Effector memory CD4-positive, alpha-beta T cell (primary cell): ENCODE results near the gene CKM.

Experiments
- DNase-seq, 3 donors: peaks; one replicate each; pipeline ENCODE4 v3.0.0-alpha.2; 2020
- H3K27ac ChIP-seq: 2 replicates; pipeline ENCODE4 v1.7.0; 2013; ENCODE audit warnings: mild to moderate bottlenecking, low read length, moderate library complexity; ENCODE audit not compliant: insufficient read depth, poor library complexity, severe bottlenecking
- H3K27me3 ChIP-seq: replicated peaks from 2 replicates; pipeline ENCODE4 v1.7.0; 2013; ENCODE audit warnings: mild to moderate bottlenecking, low read length; ENCODE audit not compliant: insufficient read depth, control insufficient read depth, poor library complexity, severe bottlenecking
- H3K36me3 ChIP-seq: 2 replicates; pipeline ENCODE4 v1.7.0; 2013; ENCODE audit warnings: mild to moderate bottlenecking, low read length, moderate library complexity; ENCODE audit not compliant: control insufficient read depth, insufficient read depth
- H3K4me1 ChIP-seq: 2 replicates; pipeline ENCODE4 v1.7.0; 2013; ENCODE audit warnings: low read length, mild to moderate bottlenecking; ENCODE audit not compliant: control insufficient read depth, insufficient read depth, poor library complexity, severe bottlenecking
- H3K4me3 ChIP-seq: 2 replicates; pipeline ENCODE4 v1.7.0; 2013; ENCODE audit warnings: low read length, low read depth, mild to moderate bottlenecking; ENCODE audit not compliant: insufficient read depth, poor library complexity, severe bottlenecking
- H3K9me3 ChIP-seq: 2 replicates; pipeline ENCODE4 v1.7.0; 2013; ENCODE audit warnings: mild to moderate bottlenecking, low read length, moderate library complexity; ENCODE audit not compliant: control insufficient read depth

The CKM gene

GRCh38 chr19:45357445-45357783, 34.7 kb upstream of the CKM start:
- H3K4me3 ChIP-seq, result no peak overlapping the region
- H3K27me3 ChIP-seq, result no peaks in the 10 kb centered on the region
- DNase-seq, result no peak
- H3K27ac ChIP-seq, result no peak overlapping the region
- H3K36me3 ChIP-seq, result peaks cover 8% of the 10 kb centered on the region
- H3K9me3 ChIP-seq, result no peaks in the 10 kb centered on the region
- no peaks in the 10 kb centered on the region for H3K4me1 ChIP-seq

- no peaks in the 10 kb centered on the region for H3K9me3 ChIP-seq
- no peaks in the 10 kb centered on the region for H3K4me1 ChIP-seq
- DNase-seq, result no peak
- H3K4me3 ChIP-seq, result no peak overlapping the region
- no peaks in the 10 kb centered on the region for H3K27me3 ChIP-seq
- peaks cover 12% of the 10 kb centered on the region for H3K36me3 ChIP-seq
- no peak overlapping the region for H3K27ac ChIP-seq
These were observed 34.2 kb upstream of the CKM start for GRCh38 chr19:45356760-45357444.

- Histone ChIP-seq H3K4me1 (no peaks in the 10 kb centered on the region), H3K9me3 (no peaks in the 10 kb centered on the region), H3K27ac (no peak overlapping the region), H3K27me3 (no peaks in the 10 kb centered on the region), H3K36me3 (peaks cover 7% of the 10 kb centered on the region), H3K4me3 (no peak overlapping the region)
- no peak for DNase-seq
These were observed 33.2 kb upstream of the CKM start for GRCh38 chr19:45355910-45356309.

- H3K9me3 ChIP-seq, result no peaks in the 10 kb centered on the region
- no peak overlapping the region for H3K27ac ChIP-seq
- H3K4me3 ChIP-seq, result no peak overlapping the region
- H3K4me1 ChIP-seq, result no peaks in the 10 kb centered on the region
- peaks cover 7% of the 10 kb centered on the region for H3K36me3 ChIP-seq
- H3K27me3 ChIP-seq, result no peaks in the 10 kb centered on the region
- DNase-seq, result no peak
These were observed 32.7 kb upstream of the CKM start for GRCh38 chr19:45355402-45355801.

GRCh38 chr19:45354241-45354842, 31.7 kb upstream of the CKM start:
- DNase-seq, result no peak
- Histone ChIP-seq H3K27ac (no peak overlapping the region), H3K27me3 (no peaks in the 10 kb centered on the region), H3K9me3 (no peaks in the 10 kb centered on the region), H3K36me3 (peaks cover 7% of the 10 kb centered on the region), H3K4me3 (no peak overlapping the region), H3K4me1 (no peaks in the 10 kb centered on the region)

- Histone ChIP-seq H3K9me3 (no peaks in the 10 kb centered on the region), H3K4me1 (no peaks in the 10 kb centered on the region), H3K27me3 (no peaks in the 10 kb centered on the region), H3K27ac (no peak overlapping the region), H3K36me3 (peaks cover 4% of the 10 kb centered on the region), H3K4me3 (no peak overlapping the region)
- DNase-seq, result no peak
These were observed 30.5 kb upstream of the CKM start for GRCh38 chr19:45352914-45353796.

GRCh38 chr19:45352471-45352870, 29.8 kb upstream of the CKM start:
- H3K4me3 ChIP-seq, result no peak overlapping the region
- no peak for DNase-seq
- H3K27me3 ChIP-seq, result no peaks in the 10 kb centered on the region
- H3K27ac ChIP-seq, result no peak overlapping the region
- peaks cover 4% of the 10 kb centered on the region for H3K36me3 ChIP-seq
- H3K9me3 ChIP-seq, result no peaks in the 10 kb centered on the region
- H3K4me1 ChIP-seq, result no peaks in the 10 kb centered on the region

GRCh38 chr19:45352062-45352461, 29.4 kb upstream of the CKM start:
- Histone ChIP-seq H3K4me3 (no peak overlapping the region), H3K36me3 (peaks cover 4% of the 10 kb centered on the region), H3K27me3 (no peaks in the 10 kb centered on the region), H3K9me3 (no peaks in the 10 kb centered on the region), H3K27ac (no peak overlapping the region), H3K4me1 (no peaks in the 10 kb centered on the region)
- no peak for DNase-seq

- Histone ChIP-seq H3K36me3 (peaks cover 4% of the 10 kb centered on the region), H3K4me3 (no peak overlapping the region), H3K4me1 (no peaks in the 10 kb centered on the region), H3K9me3 (no peaks in the 10 kb centered on the region), H3K27ac (no peak overlapping the region), H3K27me3 (peaks cover 1% of the 10 kb centered on the region)
- DNase-seq, result no peak
These were observed 28.8 kb upstream of the CKM start for GRCh38 chr19:45351401-45351952.
